Stimulated activated effector memory CD8-positive, alpha-beta T cell treated with anti-CD3 and anti-CD28 coated beads, Interleukin-12 subunit alpha, Interleukin-12 subunit beta, amount 100 ng/mL, for 72 hours (primary cell): ENCODE measurements around the gene HEBP2.
A peak's percentile ranks its signal among the peaks of the same experiment; 100 is the strongest.
"Not testable (repeated sequence)": the region's sequence is repeated elsewhere in the genome, so short reads cannot be mapped to it uniquely, and the experiment has no call there.

Source experiments
- ATAC-seq: fragments of 150-1000 bp; cut with Tn5 transposase; 2 replicates; pipeline ENCODE4 v1.10.0; 2021
- DNase-seq, 2 donors: peaks; one replicate each; pipeline ENCODE4 v3.0.0; 2021 to 2022; ENCODE audit warnings: low spot score in 2 of 2
- H3K27ac Mint-ChIP-seq: one replicate; pipeline ENCODE4 v1.8.0; 2022; ENCODE audit warnings: mild to moderate bottlenecking, mixed read lengths
- H3K36me3 Mint-ChIP-seq: one replicate; pipeline ENCODE4 v1.8.0; 2022; ENCODE audit warnings: mild to moderate bottlenecking, mixed read lengths
- H3K4me1 Mint-ChIP-seq: one replicate; pipeline ENCODE4 v1.8.0; 2022; ENCODE audit warnings: mixed read lengths
- H3K4me3 Mint-ChIP-seq: one replicate; pipeline ENCODE4 v1.8.0; 2022; ENCODE audit warnings: mild to moderate bottlenecking, mixed read lengths
- H3K9me3 Mint-ChIP-seq: one replicate; pipeline ENCODE4 v1.8.0; 2022; ENCODE audit warnings: mixed read lengths

HEBP2 gene

DNA sequence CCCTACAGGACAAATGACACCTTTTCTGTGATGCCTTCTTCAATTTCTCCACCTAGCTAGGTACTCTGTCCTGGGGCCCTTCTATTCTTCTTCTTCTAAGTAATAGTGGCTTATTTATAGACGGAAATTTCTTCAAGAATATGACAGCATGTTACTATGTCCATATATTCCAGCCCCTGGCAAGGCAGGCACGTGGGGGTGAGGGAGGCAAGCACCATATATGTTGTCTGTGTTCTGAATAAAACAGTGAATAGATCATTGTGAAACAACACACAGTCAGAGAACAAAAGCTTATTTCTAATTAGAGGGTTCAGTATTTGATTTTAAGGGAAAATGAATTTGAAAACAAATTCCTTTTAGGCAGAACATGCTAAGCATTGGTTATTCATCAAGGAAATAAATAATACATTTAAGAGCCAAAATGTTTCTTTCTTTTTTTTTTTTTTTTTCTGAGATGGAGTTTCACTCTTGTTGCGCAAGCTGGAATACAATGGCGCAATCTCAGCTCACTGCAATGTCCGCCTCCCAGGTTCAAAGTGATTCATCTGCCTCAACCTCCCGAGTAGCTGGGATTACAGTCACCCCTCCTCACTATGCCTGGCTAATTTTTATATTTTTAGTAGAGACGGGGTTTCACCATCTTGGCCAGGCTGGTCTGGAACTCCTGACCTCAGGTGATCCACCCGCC lies 6.2 kb downstream of the HEBP2 start:
- Mint-ChIP-seq H3K9me3 (no peaks in the 10 kb centered on the region), H3K4me1 (peaks cover 24% of the 10 kb centered on the region), H3K27ac (peak overlapping the region; percentile 29), H3K4me3 (no peak overlapping the region), H3K36me3 (peaks cover 81% of the 10 kb centered on the region)
- DNase-seq (no peak), ATAC-seq (no peak)

DNA sequence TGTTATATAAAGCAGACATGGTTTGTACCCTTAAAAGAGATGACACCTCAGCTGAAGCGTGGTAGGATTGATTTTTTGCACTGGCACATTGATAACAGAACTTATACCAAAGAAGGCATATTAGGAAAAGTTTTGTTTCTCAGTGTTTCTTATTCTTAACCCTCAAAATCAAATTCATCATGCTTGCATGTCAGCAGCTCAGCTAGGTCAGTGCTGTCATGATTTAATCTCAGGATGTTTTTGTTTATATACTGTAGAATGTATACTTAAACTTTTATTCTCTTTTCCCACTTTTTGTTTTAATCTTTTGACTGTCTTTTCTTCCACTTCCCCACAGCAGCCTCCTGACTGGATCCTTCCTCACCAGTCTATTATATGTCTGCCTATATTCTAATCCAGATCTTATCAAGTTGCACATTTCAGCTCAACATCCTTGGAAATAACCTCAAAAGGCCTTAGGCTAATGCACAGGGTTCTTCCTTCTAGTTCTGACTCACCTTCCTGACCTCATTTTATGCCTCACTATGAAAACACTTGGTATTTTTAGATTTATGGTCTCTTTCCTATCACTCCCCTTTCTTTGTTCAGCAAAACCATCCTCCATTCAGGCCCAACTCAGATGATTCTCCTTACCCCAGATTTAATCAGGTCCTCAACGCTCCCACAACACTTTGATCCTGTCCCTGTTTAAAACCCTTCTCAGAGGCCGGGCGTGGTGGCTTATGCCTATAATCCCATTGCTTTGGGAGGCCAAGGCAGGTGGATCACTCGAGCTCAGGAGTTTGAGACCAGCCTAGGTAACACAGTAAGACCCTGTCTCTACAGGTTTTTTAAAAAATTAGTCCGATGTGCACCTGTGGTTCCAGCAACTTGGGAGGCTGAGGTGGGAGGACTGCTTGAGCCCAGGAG lies 7.2 kb downstream of the HEBP2 start:
- Mint-ChIP-seq H3K36me3 (peaks cover 73% of the 10 kb centered on the region), H3K4me3 (peak overlapping the region; percentile 1), H3K9me3 (no peaks in the 10 kb centered on the region), H3K27ac (peak overlapping the region; percentile 21), H3K4me1 (peaks cover 24% of the 10 kb centered on the region)
- no peak for DNase-seq
- ATAC-seq = peak; percentile 90

GRCh38 chr6:138415125-138415524 lies 11.1 kb downstream of the HEBP2 start:
- no peak for DNase-seq
- H3K9me3 Mint-ChIP-seq = no peaks in the 10 kb centered on the region
- H3K4me1 Mint-ChIP-seq = peaks cover 27% of the 10 kb centered on the region
- H3K4me3 Mint-ChIP-seq = no peak overlapping the region
- no peak overlapping the region for H3K27ac Mint-ChIP-seq
- ATAC-seq = no peak
- H3K36me3 Mint-ChIP-seq = peaks cover 39% of the 10 kb centered on the region

DNA sequence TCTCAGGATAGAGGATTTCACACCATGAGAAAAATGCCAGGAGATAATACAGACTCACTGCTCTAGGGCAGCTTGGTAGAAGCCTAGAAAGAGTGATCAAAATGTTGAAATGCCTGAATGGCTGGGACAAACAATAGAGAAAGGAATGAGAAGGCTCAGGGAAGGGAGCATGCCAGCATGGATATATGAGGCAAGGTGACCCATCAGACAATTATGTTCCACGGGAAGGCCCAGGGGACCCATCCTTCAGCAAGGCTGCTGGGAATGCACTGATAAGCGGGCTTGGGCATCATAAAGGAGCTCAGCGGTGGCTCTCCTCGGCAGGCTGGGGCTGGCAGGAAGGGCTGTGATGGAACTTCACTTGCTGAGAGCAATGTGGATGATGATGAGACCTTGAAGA lies 12.2 kb downstream of the HEBP2 start:
- Mint-ChIP-seq H3K4me3 (no peak overlapping the region), H3K9me3 (no peaks in the 10 kb centered on the region), H3K27ac (peak overlapping the region; percentile 30), H3K4me1 (peaks cover 20% of the 10 kb centered on the region), H3K36me3 (peaks cover 28% of the 10 kb centered on the region)
- no peak for ATAC-seq
- DNase-seq = no peak

DNA sequence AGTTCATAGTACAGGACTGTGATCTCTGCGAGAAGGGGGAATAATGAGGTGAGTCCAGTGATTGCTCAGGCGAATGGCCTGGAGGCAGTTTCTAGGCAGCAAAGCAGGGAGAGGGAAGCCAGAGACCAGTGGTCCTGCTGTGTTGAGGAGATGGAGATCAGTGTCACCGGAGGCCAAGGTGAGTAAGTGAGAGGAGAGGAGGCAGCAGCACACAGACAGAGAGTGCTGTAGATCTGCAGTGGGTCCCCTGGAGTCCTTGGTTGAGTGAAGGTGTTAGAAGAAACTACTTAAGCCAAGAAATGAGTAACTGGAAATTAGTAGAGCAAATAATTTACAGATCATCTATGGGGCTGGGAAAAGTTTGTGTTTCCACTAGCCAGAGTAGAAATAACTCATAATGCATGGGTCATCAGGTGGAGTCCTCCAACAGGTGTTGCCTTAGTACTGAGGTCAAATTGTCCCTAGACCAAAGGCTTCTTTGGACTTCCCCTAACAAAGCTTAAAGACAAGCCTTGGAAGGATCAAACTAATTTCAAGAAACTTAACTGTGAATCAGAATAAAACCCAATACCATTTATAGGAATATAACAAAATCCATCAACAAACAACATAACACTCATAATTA lies 13.6 kb downstream of the HEBP2 start:
- peak; percentile 69 for ATAC-seq
- peak overlapping the region; percentile 33 for H3K27ac Mint-ChIP-seq
- peaks cover 16% of the 10 kb centered on the region for H3K36me3 Mint-ChIP-seq

GRCh38 chr6:138418118-138418742 lies 14.2 kb downstream of the HEBP2 start:
- Mint-ChIP-seq H3K9me3 (no peaks in the 10 kb centered on the region), H3K36me3 (peaks cover 10% of the 10 kb centered on the region), H3K4me3 (no peak overlapping the region), H3K4me1 (peaks cover 15% of the 10 kb centered on the region), H3K27ac (peak overlapping the region; percentile 24)
- peak; percentile 46 for ATAC-seq
- no peak for DNase-seq

More for the DNA sequence above, 13.6 kb downstream of the HEBP2 start:
- H3K4me3 Mint-ChIP-seq = no peak overlapping the region
- no peak for DNase-seq
- H3K9me3 Mint-ChIP-seq = no peaks in the 10 kb centered on the region
- peaks cover 15% of the 10 kb centered on the region for H3K4me1 Mint-ChIP-seq

GRCh38 chr6:138419766-138420165 lies 15.7 kb downstream of the HEBP2 start:
- H3K9me3 Mint-ChIP-seq = no peaks in the 10 kb centered on the region
- no peaks in the 10 kb centered on the region for H3K36me3 Mint-ChIP-seq
- ATAC-seq (no peak), DNase-seq (no peak)
- H3K4me3 Mint-ChIP-seq = no peak overlapping the region
- H3K27ac Mint-ChIP-seq = peak overlapping the region; percentile 23
- H3K4me1 Mint-ChIP-seq = peaks cover 15% of the 10 kb centered on the region

DNA sequence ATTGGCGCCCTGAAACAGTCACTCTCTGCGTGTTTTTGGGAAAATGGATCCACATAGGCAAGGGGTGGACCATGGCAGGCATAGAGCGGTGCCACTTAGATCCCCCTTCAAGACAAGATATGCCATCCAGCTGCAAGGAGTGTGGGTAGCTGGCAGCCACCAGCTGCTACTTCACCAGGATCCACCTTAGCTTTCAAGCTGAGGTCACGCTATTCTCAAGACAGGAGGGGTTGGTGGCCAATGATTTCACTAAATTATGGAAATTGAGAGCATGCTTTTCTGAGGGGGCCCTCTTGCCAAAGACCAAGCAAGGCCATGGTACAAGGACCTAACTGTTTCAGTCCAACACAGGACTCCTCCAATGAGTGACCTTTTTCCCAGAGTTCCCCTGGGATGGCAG lies 16.3 kb downstream of the HEBP2 start:
- no peak overlapping the region for H3K27ac Mint-ChIP-seq
- peaks cover 15% of the 10 kb centered on the region for H3K4me1 Mint-ChIP-seq
- no peaks in the 10 kb centered on the region for H3K36me3 Mint-ChIP-seq
- no peaks in the 10 kb centered on the region for H3K9me3 Mint-ChIP-seq
- ATAC-seq = no peak
- H3K4me3 Mint-ChIP-seq = no peak overlapping the region
- DNase-seq = peak in 1 of 2 donors; percentile 41

GRCh38 chr6:138421089-138421488 lies 17.1 kb downstream of the HEBP2 start:
- no peak overlapping the region for H3K4me3 Mint-ChIP-seq
- no peaks in the 10 kb centered on the region for H3K36me3 Mint-ChIP-seq
- no peak for ATAC-seq
- peaks cover 15% of the 10 kb centered on the region for H3K4me1 Mint-ChIP-seq
- no peaks in the 10 kb centered on the region for H3K9me3 Mint-ChIP-seq
- no peak for DNase-seq
- H3K27ac Mint-ChIP-seq = no peak overlapping the region

GRCh38 chr6:138421608-138422007 lies 17.6 kb downstream of the HEBP2 start:
- ATAC-seq = no peak
- H3K27ac Mint-ChIP-seq = no peak overlapping the region
- H3K36me3 Mint-ChIP-seq = no peaks in the 10 kb centered on the region
- H3K4me1 Mint-ChIP-seq = peaks cover 15% of the 10 kb centered on the region
- no peaks in the 10 kb centered on the region for H3K9me3 Mint-ChIP-seq
- DNase-seq = no peak
- H3K4me3 Mint-ChIP-seq = no peak overlapping the region

GRCh38 chr6:138422861-138423260 lies 18.8 kb downstream of the HEBP2 start:
- ATAC-seq = no peak
- Mint-ChIP-seq H3K4me3 (no peak overlapping the region), H3K27ac (no peak overlapping the region), H3K9me3 (no peaks in the 10 kb centered on the region), H3K36me3 (no peaks in the 10 kb centered on the region), H3K4me1 (peaks cover 7% of the 10 kb centered on the region)
- DNase-seq = no peak

- Mint-ChIP-seq H3K4me3 (no peak overlapping the region), H3K36me3 (no peaks in the 10 kb centered on the region), H3K4me1 (no peaks in the 10 kb centered on the region), H3K9me3 (no peaks in the 10 kb centered on the region), H3K27ac (no peak overlapping the region)
- ATAC-seq = peak; percentile 28
- no peak for DNase-seq
These were observed 20.2 kb downstream of the HEBP2 start for GRCh38 chr6:138424004-138424904.

GRCh38 chr6:138425256-138425655 lies 21.2 kb downstream of the HEBP2 start:
- DNase-seq, H3K27ac Mint-ChIP-seq, H3K36me3 Mint-ChIP-seq, H3K4me1 Mint-ChIP-seq, ATAC-seq, H3K4me3 Mint-ChIP-seq, H3K9me3 Mint-ChIP-seq: not testable (repeated sequence)

DNA sequence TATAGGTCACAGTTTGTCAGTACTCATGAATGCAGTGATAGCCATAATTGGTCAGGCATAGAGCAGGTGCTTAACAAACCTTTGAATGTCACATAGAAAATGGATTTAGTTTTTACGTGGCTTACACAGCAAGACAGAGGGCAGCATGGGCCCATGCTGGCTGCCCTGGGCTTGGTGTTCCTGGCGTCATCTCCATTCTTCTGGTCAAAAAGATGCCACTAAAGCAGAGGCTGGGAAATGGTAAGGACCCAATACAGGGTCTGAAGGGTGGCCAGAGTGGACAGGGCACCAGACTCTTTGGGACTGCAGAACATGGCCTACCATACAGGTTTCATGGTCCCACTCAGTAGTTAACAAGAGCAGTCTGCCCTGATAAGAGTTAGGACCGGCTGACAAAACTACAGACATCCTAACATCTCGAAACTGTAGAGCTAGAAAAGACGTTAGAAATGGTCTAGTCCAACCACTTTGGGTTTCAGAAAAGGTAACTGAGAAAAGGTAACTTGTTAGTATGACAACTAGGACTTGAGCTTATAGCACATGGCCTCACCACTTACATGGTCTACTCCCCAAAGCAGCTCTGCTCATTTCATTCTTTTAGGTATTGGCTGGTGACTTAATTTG lies 22.6 kb downstream of the HEBP2 start:
- no peak overlapping the region for H3K4me3 Mint-ChIP-seq
- DNase-seq (no peak), ATAC-seq (no peak)
- no peaks in the 10 kb centered on the region for H3K36me3 Mint-ChIP-seq
- no peaks in the 10 kb centered on the region for H3K4me1 Mint-ChIP-seq
- no peak overlapping the region for H3K27ac Mint-ChIP-seq
- H3K9me3 Mint-ChIP-seq = no peaks in the 10 kb centered on the region
